H1 (cell line): ENCODE measurements around the gene EME2. TPM values are rescaled to one million over a fixed set of nuclear protein-coding genes. Genes with fewer than 3 reads are reported as not detected.

Experiments
- CBX5 ChIP-seq: fragments of 300-800, 300-1000 bp; sonication (generic); IDR thresholded peaks from 2 replicates; pipeline ENCODE4 v1.7.1; 2016; ENCODE audit warnings: antibody characterized with exemption, low read length, low read depth
- CBX8 ChIP-seq: fragments of 300-800, 300-1000 bp; sonication (generic); IDR thresholded peaks from 2 replicates; pipeline ENCODE4 v1.7.1; 2016; ENCODE audit warnings: low read depth, low read length, borderline replicate concordance
- CEBPB ChIP-seq: IDR thresholded peaks from 2 replicates; pipeline ENCODE4 v1.6.1; 2012; ENCODE audit warnings: low read depth, low read length
- GTF2F1 ChIP-seq: IDR thresholded peaks from 2 replicates; pipeline ENCODE4 v1.6.1; 2012; ENCODE audit warnings: low read depth, low read length, improper control_type of control experiment, borderline replicate concordance
- KDM5A ChIP-seq: fragments of 200-600 bp; IDR thresholded peaks from 2 replicates; pipeline ENCODE4 v1.7.1; 2012; ENCODE audit warnings: mild to moderate bottlenecking, low read length, inconsistent platforms, mixed read lengths
- PHF8 ChIP-seq: fragments of 200-600 bp; sonication (generic); conservative IDR thresholded peaks from 2 replicates; pipeline ENCODE4 v1.7.1; 2012; ENCODE audit warnings: low read depth, mild to moderate bottlenecking, inconsistent platforms, low read length, moderate library complexity
- POLR2A ChIP-seq, 2 experiments: IDR thresholded peaks; 1 replicate in 1 of 2; 2 replicates in 1 of 2; pipeline ENCODE4 v1.6.1; 2011; ENCODE audit warnings: low read depth in 2 of 2, low read length in 2 of 2, mild to moderate bottlenecking in 2 of 2; ENCODE audit errors: control extremely low read depth in 1 of 2
- POLR2AphosphoS5 ChIP-seq: IDR thresholded peaks from 2 replicates; pipeline ENCODE4 v1.6.1; 2011; ENCODE audit warnings: low read depth, low read length
- RAD21 ChIP-seq, 2 experiments: IDR thresholded peaks in 1 of 2; conservative IDR thresholded peaks in 1 of 2; 2 replicates each; pipeline ENCODE4 v1.6.1; 2011; ENCODE audit warnings: low read depth in 2 of 2, low read length in 2 of 2, improper control_type of control experiment in 1 of 2, inconsistent platforms in 1 of 2, mild to moderate bottlenecking in 1 of 2, moderate library complexity in 1 of 2
- RFX5 ChIP-seq: IDR thresholded peaks from 2 replicates; pipeline ENCODE4 v1.6.1; 2011; ENCODE audit warnings: low read depth, low read length, improper control_type of control experiment, borderline replicate concordance
- SAP30 ChIP-seq: fragments of 300-600 bp; sonication (generic); IDR thresholded peaks from 2 replicates; pipeline ENCODE4 v1.7.1; 2012; ENCODE audit warnings: low read length, moderate library complexity, mild to moderate bottlenecking, inconsistent platforms; ENCODE audit not compliant: insufficient read depth, insufficient replicate concordance
- SIN3A ChIP-seq, 2 experiments: IDR thresholded peaks in 1 of 2; conservative IDR thresholded peaks in 1 of 2; 2 replicates each; pipeline ENCODE4 v1.6.1; 2011 to 2012; ENCODE audit warnings: low read length in 2 of 2, improper control_type of control experiment in 1 of 2, low read depth in 1 of 2, mild to moderate bottlenecking in 1 of 2
- SIX5 ChIP-seq: IDR thresholded peaks from 2 replicates; pipeline ENCODE4 v1.6.1; 2011; ENCODE audit warnings: mild to moderate bottlenecking, low read depth, low read length
- SP2 ChIP-seq: IDR thresholded peaks from 2 replicates; pipeline ENCODE4 v1.6.1; 2012; ENCODE audit warnings: mild to moderate bottlenecking, low read length, inconsistent platforms
- TAF1 ChIP-seq: IDR thresholded peaks from 2 replicates; pipeline ENCODE4 v1.6.1; 2011; ENCODE audit warnings: mild to moderate bottlenecking, low read depth, low read length
- TBP ChIP-seq: IDR thresholded peaks from 2 replicates; pipeline ENCODE4 v1.6.1; 2011; ENCODE audit warnings: low read depth, low read length, improper control_type of control experiment
- TCF12 ChIP-seq: IDR thresholded peaks from 2 replicates; pipeline ENCODE4 v1.6.1; 2011; ENCODE audit warnings: low read depth, mild to moderate bottlenecking, low read length
- TEAD4 ChIP-seq: IDR thresholded peaks from 2 replicates; pipeline ENCODE4 v1.6.1; 2012; ENCODE audit warnings: low read depth, low read length, inconsistent platforms, mixed read lengths
- YY1 ChIP-seq: IDR thresholded peaks from 2 replicates; pipeline ENCODE4 v1.6.1; 2011; ENCODE audit warnings: low read depth, mild to moderate bottlenecking, low read length
- ZNF274 ChIP-seq: IDR thresholded peaks from 2 replicates; pipeline ENCODE4 v1.7.0; 2012; ENCODE audit warnings: low read length, borderline replicate concordance; ENCODE audit errors: extremely low read depth
- polyA plus RNA-seq, 7 experiments: library from polyadenylated mRNA; depleted of rRNA in 3 of 7; stranded (reverse) in 5 of 7; unstranded in 2 of 7; fragments of >200 nt in 5 of 7; fragments of 200-250 nt in 2 of 7; gene quantifications; 1 replicate in 5 of 7; 2 replicates in 1 of 7; 4 replicates in 1 of 7; pipeline versions ENCODE4 v1.2.1 to v1.2.3, GENCODE V29; 2011 to 2013; ENCODE audit warnings: missing spikeins in 2 of 7, mixed read lengths in 2 of 7
- total RNA-seq: library from RNA; stranded (reverse); fragmentation: NEBNext Ultra II Directional; extraction: Animal tissue kit (Norgen Biotek cat#: 25700); gene quantifications from 2 replicates; pipeline ENCODE4 v1.2.1, GENCODE V29; 2021
- TF ChIP-seq, protein P1 (sequence below): IDR thresholded peaks from 2 replicates; pipeline ENCODE4 v1.6.1; 2011; ENCODE audit warnings: low read length, improper control_type of control experiment

The EME2 gene
- total and polyA plus RNA-seq, 2 of the 8 experiments (the other 6 are each of a cell fraction or from before 2014, with no cell fraction given) = 13.1 to 19.7 TPM

GRCh38 chr16:1781758-1782407, 9.3 kb downstream of the EME2 start (continued):
- no peak for TF ChIP-seq SAP30
- no peak for TF ChIP-seq RAD21 (IDR thresholded peaks at IDR 0.05 in 1 of 2, conservative IDR thresholded peaks at IDR 0.05 in 1 of 2; ENCODE audit: low read depth in 2 of 2, low read length in 2 of 2)
- no peak for TF ChIP-seq SP2
- no peak for TF ChIP-seq CBX8
- TF ChIP-seq CEBPB = no peak
- TF ChIP-seq TEAD4 = no peak
- TF ChIP-seq YY1 = no peak
- peak in 1 of 2 experiments; percentile 66; a peak in 1 of 4 replicates for TF ChIP-seq SIN3A (conservative IDR thresholded peaks at IDR 0.05 in 1 of 2, IDR thresholded peaks at IDR 0.05 in 1 of 2; ENCODE audit: low read depth in 1 of 2, low read length in 2 of 2)
- TF ChIP-seq, protein P1, sequence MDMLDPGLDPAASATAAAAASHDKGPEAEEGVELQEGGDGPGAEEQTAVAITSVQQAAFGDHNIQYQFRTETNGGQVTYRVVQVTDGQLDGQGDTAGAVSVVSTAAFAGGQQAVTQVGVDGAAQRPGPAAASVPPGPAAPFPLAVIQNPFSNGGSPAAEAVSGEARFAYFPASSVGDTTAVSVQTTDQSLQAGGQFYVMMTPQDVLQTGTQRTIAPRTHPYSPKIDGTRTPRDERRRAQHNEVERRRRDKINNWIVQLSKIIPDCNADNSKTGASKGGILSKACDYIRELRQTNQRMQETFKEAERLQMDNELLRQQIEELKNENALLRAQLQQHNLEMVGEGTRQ = no peak
- TF ChIP-seq TBP = no peak
- TF ChIP-seq SIX5 = no peak
- TF ChIP-seq CBX5 = no peak
- TF ChIP-seq GTF2F1 = no peak
- no peak for TF ChIP-seq TCF12
- 0 out of 2 replicates have a peak, but pooled peaks have one; percentile 27 for TF ChIP-seq KDM5A
- no peak for TF ChIP-seq RFX5
- 0 out of 2 replicates have a peak, but pooled peaks have one; percentile 61 for TF ChIP-seq PHF8
- no peak for TF ChIP-seq POLR2A (IDR thresholded peaks at IDR 0.05; ENCODE audit: control extremely low read depth in 1 of 2, low read depth in 2 of 2, low read length in 2 of 2)
- no peak for TF ChIP-seq ZNF274
- TF ChIP-seq TAF1 = 0 out of 2 replicates have a peak, but pooled peaks have one; percentile 24
- peak; percentile 11; the same call in 1 of the 2 replicates for TF ChIP-seq POLR2AphosphoS5
